ENCODE measurements around the gene RASSF5.

GRCh38 chr1:206486995-206487788 lies 20.1 kb upstream of the RASSF5 start:
- TF ChIP-seq POLR2AphosphoS5 (IDR thresholded peaks at IDR 0.05; ENCODE audit: insufficient read depth in 1 of 2, low read depth in 1 of 2) (no peak), CTCF (IDR thresholded peaks at IDR 0.05) (no peak), POLR2A (IDR thresholded peaks at IDR 0.05) (no peak)
